Measurements from ENCODE around the gene ACAA2.

- TF ChIP-seq TARDBP (IDR thresholded peaks at IDR 0.05) = no peak
- no peak for TF ChIP-seq ELF4 (IDR thresholded peaks at IDR 0.05)
- no peak for TF ChIP-seq FOXA1 (IDR thresholded peaks at IDR 0.05)
- TF ChIP-seq SP1 (IDR thresholded peaks at IDR 0.05) = no peak
- TF ChIP-seq FOXK2 (IDR thresholded peaks at IDR 0.05) = no peak
- no peak for TF ChIP-seq BHLHE40 (IDR thresholded peaks at IDR 0.05; ENCODE audit: borderline replicate concordance)
- TF ChIP-seq SUZ12 (IDR thresholded peaks at IDR 0.05) = no peak
- no peak for TF ChIP-seq FOXM1 (IDR thresholded peaks at IDR 0.05; ENCODE audit: borderline replicate concordance)
- TF ChIP-seq L3MBTL2 (conservative IDR thresholded peaks at IDR 0.05) = no peak
- no peak for TF ChIP-seq ARNT (IDR thresholded peaks at IDR 0.05)
- no peak for TF ChIP-seq HDGF (IDR thresholded peaks at IDR 0.05; ENCODE audit: borderline replicate concordance)
- TF ChIP-seq, protein P1, sequence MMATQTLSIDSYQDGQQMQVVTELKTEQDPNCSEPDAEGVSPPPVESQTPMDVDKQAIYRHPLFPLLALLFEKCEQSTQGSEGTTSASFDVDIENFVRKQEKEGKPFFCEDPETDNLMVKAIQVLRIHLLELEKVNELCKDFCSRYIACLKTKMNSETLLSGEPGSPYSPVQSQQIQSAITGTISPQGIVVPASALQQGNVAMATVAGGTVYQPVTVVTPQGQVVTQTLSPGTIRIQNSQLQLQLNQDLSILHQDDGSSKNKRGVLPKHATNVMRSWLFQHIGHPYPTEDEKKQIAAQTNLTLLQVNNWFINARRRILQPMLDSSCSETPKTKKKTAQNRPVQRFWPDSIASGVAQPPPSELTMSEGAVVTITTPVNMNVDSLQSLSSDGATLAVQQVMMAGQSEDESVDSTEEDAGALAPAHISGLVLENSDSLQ (IDR thresholded peaks at IDR 0.05) = no peak
Measured at GRCh38 chr18:49755489-49755888, 57.8 kb downstream of the ACAA2 start.

Data from HEK293T (cell line).